Activated CD4-positive, alpha-beta T cell treated with anti-CD3 and anti-CD28 coated beads, Interleukin-2, amount 50 U/mL, for 24 hours (primary cell): Measurements from ENCODE around the gene OR4C3.
"Not testable (repeated sequence)": the region's sequence is repeated elsewhere in the genome, so short reads cannot be mapped to it uniquely, and the experiment has no call there.

Experiments used
- DNase-seq, 2 donors: peaks; one replicate each; pipeline ENCODE4 v3.0.0-alpha.2; 2020; ENCODE audit warnings: low read depth in 1 of 2, low spot score in 1 of 2

Gene OR4C3

GRCh38 chr11:48324620-48325019, at the start of gene OR4C3:
Gene OR4C3 (plus strand): TSS chr11:48324920. CDS start chr11:48325022, 102 bp downstream.
- DNase-seq, result not testable (repeated sequence)

- no peak for DNase-seq
Measured at GRCh38 chr11:48305923-48306322, 18.8 kb upstream of the OR4C3 start, which contains the start of gene OR4S1. Gene OR4S1 (plus strand): TSS chr11:48306223. CDS start chr11:48306223, 0 bp downstream.

GRCh38 chr11:48307760-48308386, 16.8 kb upstream of the OR4C3 start:
- DNase-seq, result peak; percentile 37 to 64

GRCh38 chr11:48313590-48313989, 11.1 kb upstream of the OR4C3 start:
- DNase-seq, result not testable (repeated sequence)

GRCh38 chr11:48319813-48320212, 4.9 kb upstream of the OR4C3 start:
- DNase-seq, result not testable (repeated sequence)

GRCh38 chr11:48341466-48341865, 16.7 kb downstream of the OR4C3 start:
- no peak for DNase-seq

GRCh38 chr11:48342505-48342904, 17.8 kb downstream of the OR4C3 start:
- not testable (repeated sequence) for DNase-seq

GRCh38 chr11:48346286-48346685, 21.6 kb downstream of the OR4C3 start:
- DNase-seq, result not testable (repeated sequence)

- DNase-seq, result no peak
Measured at GRCh38 chr11:48354013-48354412, 29.3 kb downstream of the OR4C3 start.

GRCh38 chr11:48354677-48355076, 30.0 kb downstream of the OR4C3 start:
- DNase-seq, result no peak

GRCh38 chr11:48361289-48361688, 36.6 kb downstream of the OR4C3 start:
- not testable (repeated sequence) for DNase-seq

- no peak for DNase-seq
Measured at GRCh38 chr11:48366365-48366764, 41.6 kb downstream of the OR4C3 start, which contains the start of gene OR4C5. Gene OR4C5 (minus strand): TSS chr11:48366465. CDS start chr11:48366465, 0 bp downstream.
